22Rv1 (cell line): Measurements from ENCODE around the gene EXD3.
"Not testable (repeated sequence)": the region's sequence is repeated elsewhere in the genome, so short reads cannot be mapped to it uniquely, and the experiment has no call there.

Experiments used
- H3K27ac ChIP-seq: fragments of 450-650 bp; 2 replicates; pipeline ENCODE4 v1.5.1; 2017
- CTCF ChIP-seq: fragments of 450-650 bp; IDR thresholded peaks from 2 replicates; pipeline ENCODE4 v1.5.1; 2017; ENCODE audit warnings: mild to moderate bottlenecking
- ZFX ChIP-seq: fragments of 450-650 bp; IDR thresholded peaks from 2 replicates; pipeline ENCODE4 v1.6.1; 2017; ENCODE audit warnings: antibody characterized with exemption, borderline replicate concordance

EXD3 gene

GRCh38 chr9:137452006-137452760 lies 29.2 kb upstream of the EXD3 start:
- H3K27ac ChIP-seq: no peak overlapping the region
- TF ChIP-seq ZFX: no peak
- TF ChIP-seq CTCF: no peak

- H3K27ac ChIP-seq: not testable (repeated sequence)
Observed at GRCh38 chr9:137451264-137452005, 28.5 kb upstream of the EXD3 start.

GRCh38 chr9:137450539-137451222 lies 27.7 kb upstream of the EXD3 start:
- not testable (repeated sequence) for H3K27ac ChIP-seq

GRCh38 chr9:137449931-137450538 lies 27.1 kb upstream of the EXD3 start:
- H3K27ac ChIP-seq: no peak overlapping the region
- TF ChIP-seq CTCF (no peak), ZFX (no peak)

GRCh38 chr9:137449081-137449844 lies 26.3 kb upstream of the EXD3 start:
- TF ChIP-seq CTCF (no peak), ZFX (no peak)

GRCh38 chr9:137448602-137448962 lies 25.6 kb upstream of the EXD3 start:
- TF ChIP-seq CTCF: no peak
- TF ChIP-seq ZFX: no peak
- no peak overlapping the region for H3K27ac ChIP-seq

More at GRCh38 chr9:137449081-137449844, 26.3 kb upstream of the EXD3 start:
- H3K27ac ChIP-seq: no peak overlapping the region

GRCh38 chr9:137447722-137448601 lies 25.0 kb upstream of the EXD3 start:
- no peak overlapping the region for H3K27ac ChIP-seq
- TF ChIP-seq ZFX: no peak
- TF ChIP-seq CTCF: no peak
